ENCODE results near the gene C2CD2.

DNA sequence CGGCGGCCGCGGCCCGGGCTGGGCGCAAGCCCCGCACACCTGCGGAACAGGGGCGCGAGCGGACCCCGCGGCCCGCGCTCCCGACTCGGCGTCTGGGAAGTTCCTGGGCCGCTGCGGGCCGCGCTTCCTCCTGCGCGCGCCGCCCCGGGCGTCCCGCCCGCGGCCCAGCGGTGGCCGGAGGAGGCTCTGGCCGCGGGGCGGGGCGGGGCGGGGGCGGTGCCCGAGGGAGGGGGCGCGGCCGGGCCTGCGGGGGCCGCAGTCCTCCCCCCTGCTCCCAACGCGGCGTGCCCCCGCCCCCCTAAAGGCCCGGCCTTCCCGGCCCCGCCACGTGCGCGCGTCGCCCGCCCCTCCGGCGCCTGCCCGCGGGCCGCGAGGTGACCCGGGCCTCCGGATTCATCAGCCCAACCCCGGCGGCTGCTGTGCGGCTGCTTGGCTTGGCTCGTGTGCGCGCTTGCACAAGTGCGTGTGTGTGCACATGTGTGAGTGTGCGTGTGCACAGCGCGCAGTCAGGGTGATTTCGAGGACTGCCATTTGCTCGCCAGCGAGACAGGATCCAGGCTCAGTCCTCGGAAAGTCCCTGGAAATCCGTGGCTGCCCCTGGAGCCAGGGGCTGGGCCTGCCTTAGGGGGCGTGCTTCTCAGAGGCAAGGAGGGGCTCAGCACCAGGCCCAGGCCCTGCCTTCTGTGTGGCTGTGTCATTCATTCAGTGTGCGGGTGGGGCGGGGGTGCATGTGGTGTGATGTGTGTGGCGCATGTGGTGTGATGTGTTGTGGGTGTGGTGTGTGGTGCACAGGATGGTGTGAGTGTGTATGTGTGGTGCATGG, at the start of gene C2CD2:
- no peak for TF ChIP-seq EP300 (IDR thresholded peaks at IDR 0.05; ENCODE audit: borderline replicate concordance in 1 of 2, low read depth in 2 of 2, low read length in 2 of 2)
- TF ChIP-seq EZH2 (IDR thresholded peaks at IDR 0.05; ENCODE audit: low read depth, low read length, severe bottlenecking) = no peak
- peak in 1 of 3 experiments; percentile 22; a peak in 1 of 4 replicates for TF ChIP-seq CTCF (IDR thresholded peaks at IDR 0.05; ENCODE audit: control extremely low read depth in 1 of 3, insufficient read depth in 1 of 3, low read depth in 1 of 3, low read length in 3 of 3)
- no peak for TF ChIP-seq TAF1 (IDR thresholded peaks at IDR 0.05; ENCODE audit: low read depth, low read length)
- TF ChIP-seq TBP (IDR thresholded peaks at IDR 0.05; ENCODE audit: low read depth, low read length) = no peak; the same call in 1 of the 2 replicates
- TF ChIP-seq RFX5 (IDR thresholded peaks at IDR 0.05; ENCODE audit: borderline replicate concordance, low read depth, low read length) = no peak
- TF ChIP-seq HDAC6 (IDR thresholded peaks at IDR 0.05; ENCODE audit: low read depth, low read length) = no peak
